GM21367 (cell line): Measurements from ENCODE around the gene SMG7.
A peak's percentile ranks its signal among the peaks of the same experiment; 100 is the strongest.

Experiments used
- ATAC-seq: cut with Tn5 transposase; IDR thresholded peaks from one replicate; pipeline ENCODE4 v1.9.1; 2021; ENCODE audit not compliant: unreplicated experiment

Gene SMG7

DNA sequence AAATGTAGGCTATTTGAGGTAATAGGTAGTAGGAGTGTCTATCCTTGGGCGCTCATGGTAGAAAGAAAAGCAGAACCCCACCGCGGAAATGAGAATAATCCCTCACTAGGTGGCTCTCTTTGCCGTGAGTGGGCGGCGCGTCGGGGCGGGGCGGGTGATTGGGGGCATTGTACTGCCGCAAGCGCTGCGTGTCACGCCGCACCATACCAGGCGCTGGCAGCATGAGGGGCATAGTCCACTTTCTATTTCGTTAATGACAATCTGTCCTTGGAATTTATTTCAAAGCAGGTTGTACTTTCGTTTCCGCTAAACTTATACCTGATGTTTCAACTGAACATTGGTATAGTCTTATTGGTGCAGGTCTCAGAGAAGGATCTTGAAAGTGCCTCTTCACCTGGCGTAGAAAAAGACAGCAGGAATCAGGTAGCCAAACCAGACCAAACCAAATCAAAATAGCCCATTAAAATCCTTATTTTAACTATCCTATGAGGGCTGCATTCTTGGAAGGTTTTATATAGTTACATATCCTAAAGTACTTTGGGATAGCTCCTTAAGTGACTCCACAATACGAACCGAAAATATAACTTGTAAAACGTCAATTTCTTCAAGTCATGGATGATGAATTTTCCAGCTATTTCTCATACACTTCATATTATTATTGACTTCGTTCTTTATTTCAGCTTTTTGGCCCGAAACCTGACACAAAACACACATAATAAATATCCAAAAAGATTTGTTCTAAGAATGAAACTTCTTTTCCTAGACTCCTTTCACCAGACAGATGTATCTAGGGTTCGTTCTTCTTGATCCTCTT lies 1.9 kb upstream of the SMG7 start:
- ATAC-seq = peak; percentile 34

- ATAC-seq = peak; percentile 21
These were observed 1.1 kb upstream of the SMG7 start for GRCh38 chr1:183470961-183471742.

DNA sequence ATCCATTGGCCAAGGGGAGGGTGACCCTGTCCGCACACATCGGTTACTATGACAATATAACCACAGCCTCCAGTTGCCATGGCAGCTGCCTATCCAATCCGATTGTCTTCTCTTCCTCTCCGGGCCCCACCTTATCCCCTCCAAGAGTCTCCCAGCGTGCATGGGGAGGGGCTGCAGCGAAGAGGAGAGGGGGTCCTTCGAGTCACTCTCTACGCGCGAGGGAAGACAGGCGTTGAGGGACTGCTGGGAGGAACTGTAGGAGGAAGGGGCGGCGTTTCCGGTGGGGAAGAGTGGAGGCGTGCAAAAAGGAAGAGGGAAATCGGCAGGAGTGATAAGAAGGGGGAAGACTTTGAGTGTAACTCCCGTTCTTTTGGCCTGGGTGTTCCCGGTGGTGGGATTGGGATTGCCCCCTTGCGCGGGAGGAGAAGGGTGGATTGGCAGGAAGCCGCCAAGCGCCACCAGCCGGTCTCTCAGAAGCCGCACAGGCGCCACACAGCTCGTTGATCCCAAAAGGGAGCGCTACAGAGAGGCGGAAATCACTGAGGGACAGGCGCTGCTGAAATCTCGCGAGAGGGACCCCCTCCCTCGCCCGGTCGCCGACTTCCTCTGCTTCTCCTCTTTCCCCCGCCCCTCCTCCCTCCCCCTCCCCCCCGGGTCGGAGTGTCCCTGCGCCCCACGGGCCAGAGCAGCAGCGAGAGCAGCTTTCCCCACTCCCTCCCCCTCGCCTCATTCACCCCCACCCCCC lies 384 bp upstream of the SMG7 start:
- ATAC-seq = peak; percentile 38

- ATAC-seq = no peak
These were observed 878 bp downstream of the SMG7 start for GRCh38 chr1:183473217-183473536.

GRCh38 chr1:183476081-183476480 lies 3.8 kb downstream of the SMG7 start:
- no peak for ATAC-seq

DNA sequence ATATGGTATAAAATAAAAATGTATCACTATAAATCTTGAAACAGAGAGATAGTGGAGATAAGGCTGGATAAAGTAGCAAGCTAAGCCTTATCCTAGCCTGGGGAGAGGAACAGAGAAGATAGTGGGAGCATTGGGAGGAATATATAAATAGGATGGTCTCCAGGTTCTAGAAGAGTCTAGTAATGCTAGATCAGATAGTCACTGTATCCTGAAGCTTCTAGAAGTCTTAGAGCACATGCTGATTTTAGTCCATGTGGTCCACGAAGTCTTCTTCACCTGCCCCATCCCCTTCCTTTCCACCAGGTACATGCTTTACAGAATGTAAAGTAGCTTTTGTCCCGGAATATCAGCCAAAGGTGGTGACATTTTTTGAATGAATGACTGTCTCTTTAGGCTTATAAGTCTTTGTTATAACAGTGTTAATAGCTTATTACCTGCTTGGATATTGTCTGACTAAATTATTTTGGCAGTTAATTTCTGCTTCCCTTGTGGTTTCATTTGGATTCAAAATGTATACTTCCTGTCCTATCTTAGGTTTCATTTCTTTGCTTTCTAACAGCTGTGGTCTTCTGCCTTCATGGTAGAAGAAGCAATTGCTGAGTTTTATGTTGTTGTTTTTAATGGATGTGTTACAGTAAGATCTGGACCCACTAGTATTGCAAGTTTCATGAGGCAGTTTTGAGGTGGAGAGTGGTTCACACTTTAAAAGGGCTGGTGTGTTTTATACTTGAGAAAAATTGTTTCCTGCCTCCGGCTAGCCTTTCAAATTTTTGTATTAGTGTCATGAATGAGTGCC lies 5.9 kb downstream of the SMG7 start:
- no peak for ATAC-seq

DNA sequence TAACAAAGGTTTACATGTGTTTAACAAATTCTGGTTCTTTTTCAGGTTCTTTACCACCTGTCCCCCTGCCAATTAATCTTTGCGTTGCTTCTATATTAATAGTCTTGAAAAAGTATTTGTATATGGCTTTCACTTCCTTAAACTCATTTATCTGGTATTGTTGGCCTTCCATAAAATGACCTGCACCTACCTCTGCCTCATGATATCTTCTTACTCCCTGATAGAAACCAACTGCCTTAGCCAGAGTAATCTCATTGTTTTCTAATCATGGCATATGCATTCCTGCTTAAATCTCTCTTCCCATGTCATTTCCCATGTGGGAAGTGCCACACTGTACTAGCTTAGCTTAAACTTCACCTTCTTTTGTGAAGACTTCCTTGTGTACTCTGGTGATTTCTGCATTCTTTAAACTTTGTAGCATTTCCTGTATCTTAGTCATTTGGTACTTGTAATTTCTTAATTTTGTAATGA lies 8.7 kb downstream of the SMG7 start:
- ATAC-seq = no peak

DNA sequence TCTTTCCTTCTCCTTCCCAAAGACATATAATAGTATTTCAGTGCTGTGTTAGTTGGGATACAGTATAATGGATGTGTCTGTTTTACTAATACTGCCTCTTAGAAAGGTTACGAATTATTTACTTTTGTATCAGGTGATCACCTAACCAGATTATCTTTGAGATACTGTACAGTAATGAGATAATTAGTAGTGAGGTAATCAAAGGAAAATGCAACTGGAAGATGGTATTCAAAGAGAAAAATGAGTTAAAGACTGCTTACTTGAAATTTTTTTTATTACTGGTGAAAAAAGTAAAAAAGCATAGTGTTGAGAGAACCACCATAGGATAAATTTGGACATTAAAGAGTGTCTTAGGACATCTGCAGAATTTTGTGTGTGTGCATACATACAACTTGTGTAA lies 10.9 kb downstream of the SMG7 start:
- ATAC-seq = no peak

GRCh38 chr1:183484254-183484653 lies 12.0 kb downstream of the SMG7 start:
- no peak for ATAC-seq

GRCh38 chr1:183484851-183485250 lies 12.6 kb downstream of the SMG7 start:
- ATAC-seq = no peak

- no peak for ATAC-seq
These were observed 15.6 kb downstream of the SMG7 start for GRCh38 chr1:183487674-183488442.

DNA sequence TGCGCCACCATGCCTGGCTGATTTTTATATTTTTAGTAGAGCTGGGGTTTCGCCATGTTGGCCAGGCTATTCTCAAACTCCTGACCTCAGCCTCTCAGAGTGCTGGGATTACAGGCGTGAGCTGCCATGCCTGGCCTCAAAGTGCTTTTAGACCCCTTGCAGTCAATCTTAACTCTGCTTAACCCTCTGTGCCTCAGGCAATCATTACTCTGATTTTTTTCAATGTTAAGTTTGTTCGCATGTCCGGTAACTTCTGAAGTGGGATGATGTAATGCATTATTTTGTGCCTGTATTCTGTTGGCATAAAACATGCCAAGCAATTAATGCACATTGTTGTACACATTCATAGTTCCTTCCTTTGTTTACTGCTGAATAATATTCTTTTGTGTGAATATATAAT lies 18.6 kb downstream of the SMG7 start:
- no peak for ATAC-seq

DNA sequence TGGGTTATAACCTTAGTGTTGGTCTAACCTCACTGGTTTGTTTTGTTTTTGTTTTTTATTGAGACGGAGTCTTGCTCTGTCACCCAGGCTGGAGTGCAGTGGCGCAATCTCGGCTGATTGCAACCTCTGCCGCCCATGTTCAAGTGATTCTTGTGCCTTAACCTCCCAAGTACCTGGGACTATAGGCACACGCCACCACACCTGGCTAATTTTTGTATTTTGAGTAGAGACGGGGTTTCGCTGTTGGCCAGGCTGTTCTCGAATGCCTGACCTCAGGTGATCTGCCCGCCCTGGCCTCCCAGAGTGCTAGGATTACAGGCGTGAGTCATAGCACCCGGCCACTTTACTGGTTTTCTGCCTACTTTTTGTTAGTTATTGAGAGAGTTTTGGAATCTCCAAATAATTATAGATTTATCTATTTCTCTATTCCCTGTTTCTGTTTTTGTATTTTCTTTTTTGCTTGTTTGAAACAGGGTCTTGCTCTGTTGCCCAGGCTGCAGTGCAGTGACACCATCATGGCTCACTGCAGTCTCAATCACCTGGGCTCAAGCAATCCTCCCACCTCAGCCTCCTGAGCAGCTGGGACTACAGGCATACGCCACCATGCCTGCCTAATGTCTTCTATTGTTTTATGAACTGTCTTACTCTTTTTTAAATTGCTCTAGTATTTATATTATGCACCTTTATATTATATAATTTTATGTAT lies 21.4 kb downstream of the SMG7 start:
- ATAC-seq = no peak

DNA sequence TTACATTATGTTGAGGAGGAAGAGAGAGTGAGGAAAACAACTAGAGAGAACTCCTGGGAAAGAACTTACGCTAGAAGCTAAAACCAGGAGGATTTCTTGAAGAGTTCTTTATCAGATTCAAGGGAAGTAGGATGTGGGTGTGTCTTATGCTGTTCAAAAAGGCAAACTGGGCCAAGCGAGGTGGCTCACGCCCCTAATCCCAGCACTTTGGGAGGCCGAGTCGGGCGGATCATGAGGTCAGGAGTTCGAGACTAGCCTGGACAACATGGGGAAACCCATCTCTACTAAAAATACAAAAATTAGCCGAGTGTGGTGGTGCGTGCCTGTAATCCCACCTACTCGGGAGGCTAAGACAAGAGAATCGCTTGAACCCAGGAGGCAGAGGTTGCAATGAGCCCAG lies 23.1 kb downstream of the SMG7 start:
- no peak for ATAC-seq

DNA sequence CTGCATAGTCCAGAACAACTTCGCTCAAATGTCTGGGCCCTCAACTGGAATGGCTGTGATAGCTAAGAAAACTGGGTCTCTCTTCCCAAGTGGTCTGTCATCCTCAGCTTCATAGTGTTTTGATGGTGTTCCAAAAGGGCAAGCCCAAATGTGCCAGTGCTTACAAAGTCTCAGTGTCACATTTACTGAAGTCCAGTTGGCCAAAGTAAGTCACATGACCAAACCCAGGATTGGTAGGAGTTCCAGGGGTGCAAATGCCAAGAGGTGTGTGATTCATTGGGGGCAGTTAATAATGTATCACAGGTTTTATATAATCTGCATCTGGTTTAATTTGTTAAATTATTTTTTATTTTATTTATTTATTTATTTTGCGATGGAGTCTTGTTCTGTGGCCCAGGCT lies 24.9 kb downstream of the SMG7 start:
- ATAC-seq = no peak

GRCh38 chr1:183498342-183498991 lies 26.2 kb downstream of the SMG7 start:
- no peak for ATAC-seq

- ATAC-seq = no peak
These were observed 33.3 kb downstream of the SMG7 start for GRCh38 chr1:183505454-183506089.

- no peak for ATAC-seq
These were observed 34.3 kb downstream of the SMG7 start for GRCh38 chr1:183506561-183506960.

- no peak for ATAC-seq
These were observed 36.4 kb downstream of the SMG7 start for GRCh38 chr1:183508694-183509093.
